Epithelial cell of esophagus (primary cell): Measurements from ENCODE around the gene CACNA1B.
A peak's percentile ranks its signal among the peaks of the same experiment; 100 is the strongest.

Source experiments
- DNase-seq: peaks from one replicate; pipeline ENCODE4 v3.0.0; 2010; ENCODE audit warnings: low read depth
- H3K4me3 ChIP-seq: 2 replicates; pipeline ENCODE4 v1.5.1; 2011; ENCODE audit warnings: mild to moderate bottlenecking, low read length, control low read depth
- TF ChIP-seq, protein P1 (sequence below): IDR thresholded peaks from 2 replicates; pipeline ENCODE4 v1.5.1; 2011; ENCODE audit warnings: low read depth, mild to moderate bottlenecking, low read length, control low read depth, inconsistent platforms; ENCODE audit not compliant: insufficient read depth; ENCODE audit errors: missing control alignments

Gene CACNA1B

GRCh38 chr9:137978262-137978714, 100.7 kb downstream of the CACNA1B start:
- H3K4me3 ChIP-seq = no peak overlapping the region
- TF ChIP-seq, protein P1, sequence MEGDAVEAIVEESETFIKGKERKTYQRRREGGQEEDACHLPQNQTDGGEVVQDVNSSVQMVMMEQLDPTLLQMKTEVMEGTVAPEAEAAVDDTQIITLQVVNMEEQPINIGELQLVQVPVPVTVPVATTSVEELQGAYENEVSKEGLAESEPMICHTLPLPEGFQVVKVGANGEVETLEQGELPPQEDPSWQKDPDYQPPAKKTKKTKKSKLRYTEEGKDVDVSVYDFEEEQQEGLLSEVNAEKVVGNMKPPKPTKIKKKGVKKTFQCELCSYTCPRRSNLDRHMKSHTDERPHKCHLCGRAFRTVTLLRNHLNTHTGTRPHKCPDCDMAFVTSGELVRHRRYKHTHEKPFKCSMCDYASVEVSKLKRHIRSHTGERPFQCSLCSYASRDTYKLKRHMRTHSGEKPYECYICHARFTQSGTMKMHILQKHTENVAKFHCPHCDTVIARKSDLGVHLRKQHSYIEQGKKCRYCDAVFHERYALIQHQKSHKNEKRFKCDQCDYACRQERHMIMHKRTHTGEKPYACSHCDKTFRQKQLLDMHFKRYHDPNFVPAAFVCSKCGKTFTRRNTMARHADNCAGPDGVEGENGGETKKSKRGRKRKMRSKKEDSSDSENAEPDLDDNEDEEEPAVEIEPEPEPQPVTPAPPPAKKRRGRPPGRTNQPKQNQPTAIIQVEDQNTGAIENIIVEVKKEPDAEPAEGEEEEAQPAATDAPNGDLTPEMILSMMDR = no peak
- no peak for DNase-seq

DNA sequence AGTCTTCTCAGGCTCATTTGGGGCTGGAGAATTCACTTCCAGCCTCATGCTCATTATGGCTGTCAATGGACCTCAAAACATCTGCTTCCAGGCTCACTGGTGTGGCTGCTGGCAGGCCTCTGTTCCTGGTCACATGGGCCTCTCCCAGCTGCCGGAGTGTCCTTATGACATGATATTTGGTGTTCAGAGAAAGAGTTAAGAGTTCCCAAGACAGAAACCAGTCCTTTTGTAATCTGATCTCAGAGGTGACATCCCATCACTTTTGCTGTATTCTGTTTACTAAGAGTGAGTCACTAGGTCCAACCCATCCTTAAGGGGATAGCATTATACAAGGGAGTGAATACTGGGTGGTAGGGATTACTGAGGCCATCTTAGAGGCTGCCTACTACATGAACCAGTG, 104.6 kb downstream of the CACNA1B start:
- DNase-seq = peak; percentile 32
- TF ChIP-seq, protein P1 = no peak

DNA sequence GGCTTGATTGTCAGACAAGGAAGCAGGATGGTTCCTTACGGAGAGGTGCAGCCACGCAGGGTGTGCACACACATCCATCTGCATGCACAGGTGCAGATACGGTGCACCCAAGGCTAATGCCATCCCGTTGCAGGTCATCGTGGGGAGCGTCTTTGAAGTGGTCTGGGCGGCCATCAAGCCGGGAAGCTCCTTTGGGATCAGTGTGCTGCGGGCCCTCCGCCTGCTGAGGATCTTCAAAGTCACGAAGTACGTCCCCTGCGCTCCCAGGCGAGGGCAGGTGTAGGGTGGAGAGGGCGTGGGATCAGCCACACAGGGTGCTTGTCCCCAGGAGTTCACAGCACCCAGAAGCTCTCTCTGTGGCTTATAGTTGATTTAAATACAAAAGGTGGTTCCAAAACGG, 106.4 kb downstream of the CACNA1B start:
- TF ChIP-seq, protein P1 = no peak
- no peak overlapping the region for H3K4me3 ChIP-seq
- no peak for DNase-seq

More for the DNA sequence above, 104.6 kb downstream of the CACNA1B start:
- H3K4me3 ChIP-seq = no peak overlapping the region

- DNase-seq = no peak
- TF ChIP-seq, protein P1 = no peak
- no peak overlapping the region for H3K4me3 ChIP-seq
These were observed 107.1 kb downstream of the CACNA1B start for GRCh38 chr9:137984520-137985257.

GRCh38 chr9:137985637-137986071, 108.1 kb downstream of the CACNA1B start:
- H3K4me3 ChIP-seq = no peak overlapping the region
- TF ChIP-seq, protein P1 = no peak
- DNase-seq = no peak

DNA sequence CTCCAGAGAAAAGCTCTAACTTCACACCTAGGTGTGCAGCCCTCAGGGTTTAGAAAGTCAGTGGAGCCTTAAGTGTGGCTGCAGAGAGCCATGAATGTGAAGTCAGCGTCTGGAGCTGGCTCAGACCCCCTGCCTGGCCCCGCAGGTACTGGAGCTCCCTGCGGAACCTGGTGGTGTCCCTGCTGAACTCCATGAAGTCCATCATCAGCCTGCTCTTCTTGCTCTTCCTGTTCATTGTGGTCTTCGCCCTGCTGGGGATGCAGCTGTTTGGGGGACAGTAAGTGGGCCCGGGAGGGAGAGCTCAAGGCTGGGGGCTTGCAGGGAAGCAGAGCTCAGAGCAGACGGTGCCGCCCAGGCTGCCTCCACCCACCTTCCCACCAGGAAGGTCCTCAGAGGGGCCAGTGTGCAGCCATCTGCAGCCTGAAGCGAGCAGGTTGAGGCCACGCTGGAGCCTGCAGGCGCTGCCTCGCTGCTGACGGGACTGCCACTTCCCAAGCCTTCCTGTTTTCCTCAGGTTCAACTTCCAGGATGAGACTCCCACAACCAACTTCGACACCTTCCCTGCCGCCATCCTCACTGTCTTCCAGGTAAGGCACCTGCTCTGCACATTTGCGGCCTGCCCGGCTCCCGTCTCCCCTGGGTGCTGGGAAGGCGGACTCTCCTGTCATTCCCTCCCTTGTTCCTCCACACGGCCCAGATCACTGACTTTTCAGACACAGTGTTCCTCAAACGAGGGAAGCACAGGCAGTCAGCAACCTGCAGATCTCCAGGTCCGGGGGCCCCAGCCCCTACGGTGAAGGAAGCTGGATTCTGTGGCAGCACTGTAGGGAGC, 108.9 kb downstream of the CACNA1B start:
- no peak overlapping the region for H3K4me3 ChIP-seq
- TF ChIP-seq, protein P1 = no peak
- DNase-seq = no peak
